HEK293 (cell line): ENCODE data around the gene DCK.
"Not testable (repeated sequence)": the region's sequence is repeated elsewhere in the genome, so short reads cannot be mapped to it uniquely, and the experiment has no call there.

Experiments
- CTCF ChIA-PET: fragments of 350-600 bp; formaldehyde crosslinking; extraction: SDS; loops from one replicate; lab custom pipeline; 2021; ENCODE audit warnings: antibody characterized with exemption; lab: Yijun Ruan, JAX
- POLR2A ChIA-PET: fragments of 300-600 bp; formaldehyde crosslinking; extraction: SDS; loops from one replicate; lab custom pipeline; 2020; ENCODE audit warnings: antibody characterized with exemption, inconsistent platforms; lab: Yijun Ruan, JAX
- H3K27ac ChIP-seq: fragments of 200-500 bp; sonication (Bioruptor generic); 2 replicates; pipeline ENCODE4 v1.5.1; 2014; ENCODE audit warnings: low read depth, low read length, control low read depth, inconsistent platforms; ENCODE audit errors: extremely low read depth
- H3K36me3 ChIP-seq, 2 experiments: fragments of 200-500 bp in 1 of 2; sonication (Bioruptor generic) in 1 of 2; 1 replicate in 1 of 2; 2 replicates in 1 of 2; pipeline ENCODE4 v1.5.1; 2014 to 2017; ENCODE audit warnings: inconsistent platforms in 2 of 2, low read length in 2 of 2; ENCODE audit not compliant: control insufficient read depth in 2 of 2, insufficient read depth in 1 of 2
- H3K4me1 ChIP-seq: fragments of 200-500 bp; sonication (Bioruptor generic); 2 replicates; pipeline ENCODE4 v1.5.1; 2014; ENCODE audit warnings: mild to moderate bottlenecking, low read length, inconsistent platforms; ENCODE audit not compliant: control insufficient read depth, insufficient read depth
- H3K4me3 ChIP-seq: 2 replicates; pipeline ENCODE4 v1.5.1; 2011; ENCODE audit warnings: low read depth, mild to moderate bottlenecking, control low read depth, low read length, moderate library complexity
- H3K9me3 ChIP-seq: fragments of 200-500 bp; sonication (Bioruptor generic); 2 replicates; pipeline ENCODE4 v1.5.1; 2014; ENCODE audit warnings: low read depth, low read length, inconsistent platforms; ENCODE audit not compliant: control insufficient read depth, insufficient read depth
- BCL11A ChIP-seq: fragments of 450-650 bp; formaldehyde crosslinking; IDR thresholded peaks from 2 replicates; pipeline ENCODE4 v1.5.1; 2016; ENCODE audit warnings: low read depth, missing biosample characterization, missing genetic modification characterization
- MYNN ChIP-seq: fragments of 450-650 bp; formaldehyde crosslinking; IDR thresholded peaks from 2 replicates; pipeline ENCODE4 v1.5.1; 2016; ENCODE audit warnings: missing biosample characterization, missing genetic modification characterization, borderline replicate concordance
- PRDM1 ChIP-seq: fragments of 450-650 bp; formaldehyde crosslinking; IDR thresholded peaks from 2 replicates; pipeline ENCODE4; 2016; ENCODE audit warnings: missing biosample characterization, missing genetic modification characterization
- ZFP37 ChIP-seq: fragments of 450-650 bp; formaldehyde crosslinking; IDR thresholded peaks from 2 replicates; pipeline ENCODE4 v1.5.1; 2016; ENCODE audit warnings: missing biosample characterization, missing genetic modification characterization
- ZNF169 ChIP-seq: fragments of 450-650 bp; formaldehyde crosslinking; IDR thresholded peaks from 2 replicates; pipeline ENCODE4 v1.5.1; 2016; ENCODE audit warnings: missing biosample characterization, missing genetic modification characterization
- ZNF416 ChIP-seq: fragments of 450-650 bp; formaldehyde crosslinking; IDR thresholded peaks from 2 replicates; pipeline ENCODE4 v1.5.1; 2016; ENCODE audit warnings: missing biosample characterization, missing genetic modification characterization
- ZNF423 ChIP-seq: fragments of 450-650 bp; formaldehyde crosslinking; IDR thresholded peaks from 2 replicates; pipeline ENCODE4 v1.5.1; 2016; ENCODE audit warnings: missing biosample characterization, missing genetic modification characterization
- ZNF560 ChIP-seq: fragments of 450-650 bp; formaldehyde crosslinking; IDR thresholded peaks from 2 replicates; pipeline ENCODE4 v1.5.1; 2017; ENCODE audit warnings: missing biosample characterization, missing genetic modification characterization, borderline replicate concordance

Gene DCK

GRCh38 chr4:70997546-70997945 lies 4.1 kb downstream of the DCK start (continued):
- no peak for TF ChIP-seq ZNF169 (tag by site-specific recombination)

GRCh38 chr4:70999639-71000038 lies 6.2 kb downstream of the DCK start:
- H3K4me3 ChIP-seq, POLR2A ChIA-PET, CTCF ChIA-PET, H3K27ac ChIP-seq, H3K9me3 ChIP-seq, H3K4me1 ChIP-seq: not testable (repeated sequence)
- H3K36me3 ChIP-seq = peaks cover 4 to 19% of the 10 kb centered on the region in 2 experiments; a peak in 2 of 3 replicates

GRCh38 chr4:71001363-71001762 lies 7.9 kb downstream of the DCK start:
- POLR2A ChIA-PET, H3K4me3 ChIP-seq, CTCF ChIA-PET, H3K27ac ChIP-seq, H3K4me1 ChIP-seq, H3K9me3 ChIP-seq: not testable (repeated sequence)
- peaks cover 4 to 19% of the 10 kb centered on the region in 2 experiments; a peak in 2 of 3 replicates for H3K36me3 ChIP-seq

- Histone ChIP-seq H3K4me3 (no peak overlapping the region), H3K4me1 (0 out of 2 replicates have a peak, but pooled peaks cover 3% of the 10 kb centered on the region), H3K27ac (no peak overlapping the region), H3K36me3 (peaks cover 0 to 3% of the 10 kb centered on the region in 2 experiments; a peak in 2 of 3 replicates), H3K9me3 (no peaks in the 10 kb centered on the region)
- ChIA-PET CTCF (interaction anchor here (0.7 kb wide), 3 partner anchors 119 to 637 kb away, joined by 3 read pairs; no protein-coding TSS in a partner anchor), POLR2A (interaction anchor here (0.5 kb wide), 1 partner anchor 159 kb away, joined by 3 read pairs; no protein-coding TSS in a partner anchor)
- TF ChIP-seq BCL11A (no peak), ZNF560 (tag by site-specific recombination) (no peak), ZFP37 (tag by site-specific recombination) (no peak)
Observed at GRCh38 chr4:71004281-71004851, 10.9 kb downstream of the DCK start.

GRCh38 chr4:71005025-71005424 lies 11.6 kb downstream of the DCK start:
- POLR2A ChIA-PET, H3K4me1 ChIP-seq, H3K4me3 ChIP-seq, H3K27ac ChIP-seq, H3K9me3 ChIP-seq, H3K36me3 ChIP-seq: not testable (repeated sequence)
- CTCF ChIA-PET = interaction anchor here (0.7 kb wide), 1 partner anchor 207 kb away, joined by 3 read pairs; no protein-coding TSS in a partner anchor

- H3K27ac ChIP-seq = no peak overlapping the region
- peak; percentile 92 for TF ChIP-seq PRDM1 (tag by site-specific recombination)
- no peak for TF ChIP-seq MYNN (tag by site-specific recombination)
- H3K9me3 ChIP-seq = no peaks in the 10 kb centered on the region
- H3K4me3 ChIP-seq = no peak overlapping the region
- CTCF ChIA-PET = no interaction called here
- no peaks in the 10 kb centered on the region; a peak in 1 of 3 replicates for H3K36me3 ChIP-seq
- POLR2A ChIA-PET = no interaction called here
- H3K4me1 ChIP-seq = 0 out of 2 replicates have a peak, but pooled peaks cover 3% of the 10 kb centered on the region
Observed at GRCh38 chr4:71006203-71006907, 12.9 kb downstream of the DCK start.

GRCh38 chr4:71008196-71008595 lies 14.7 kb downstream of the DCK start:
- Histone ChIP-seq H3K4me3 (no peak overlapping the region), H3K27ac (no peak overlapping the region), H3K9me3 (no peaks in the 10 kb centered on the region), H3K4me1 (0 out of 2 replicates have a peak, but pooled peaks cover 3% of the 10 kb centered on the region), H3K36me3 (no peaks in the 10 kb centered on the region; a peak in 1 of 3 replicates)
- CTCF ChIA-PET = interaction anchor here (2.6 kb wide), 1 partner anchor 12 kb away, joined by 20 read pairs; no protein-coding TSS in a partner anchor
- TF ChIP-seq ZNF423 (no peak), ZNF416 (tag by site-specific recombination) (no peak)
- POLR2A ChIA-PET = no interaction called here
